ENCODE measurements around the gene WDFY4.

Gene WDFY4

DNA sequence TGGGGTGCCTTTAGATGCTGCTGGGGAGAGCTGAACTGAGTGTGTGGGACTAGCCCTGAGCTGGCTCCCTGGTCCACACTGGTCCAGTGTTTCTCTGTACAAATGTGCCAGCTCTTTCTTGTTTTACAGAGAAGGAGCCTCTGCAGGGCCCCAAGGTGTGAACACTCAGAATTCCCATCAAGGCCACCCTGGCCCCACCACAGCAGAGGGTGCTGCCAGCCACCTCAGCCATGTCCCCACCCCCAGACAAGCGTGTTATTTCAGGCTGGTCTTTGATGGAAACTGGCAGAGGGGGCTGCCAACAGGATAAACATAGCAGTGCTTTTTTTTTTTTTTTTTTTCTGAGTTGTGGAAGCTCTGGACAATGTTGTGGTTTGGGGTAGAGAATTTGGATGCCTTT is 323.4 kb downstream of the WDFY4 start:
- no peak for ATAC-seq
- TF ChIP-seq, protein P1, sequence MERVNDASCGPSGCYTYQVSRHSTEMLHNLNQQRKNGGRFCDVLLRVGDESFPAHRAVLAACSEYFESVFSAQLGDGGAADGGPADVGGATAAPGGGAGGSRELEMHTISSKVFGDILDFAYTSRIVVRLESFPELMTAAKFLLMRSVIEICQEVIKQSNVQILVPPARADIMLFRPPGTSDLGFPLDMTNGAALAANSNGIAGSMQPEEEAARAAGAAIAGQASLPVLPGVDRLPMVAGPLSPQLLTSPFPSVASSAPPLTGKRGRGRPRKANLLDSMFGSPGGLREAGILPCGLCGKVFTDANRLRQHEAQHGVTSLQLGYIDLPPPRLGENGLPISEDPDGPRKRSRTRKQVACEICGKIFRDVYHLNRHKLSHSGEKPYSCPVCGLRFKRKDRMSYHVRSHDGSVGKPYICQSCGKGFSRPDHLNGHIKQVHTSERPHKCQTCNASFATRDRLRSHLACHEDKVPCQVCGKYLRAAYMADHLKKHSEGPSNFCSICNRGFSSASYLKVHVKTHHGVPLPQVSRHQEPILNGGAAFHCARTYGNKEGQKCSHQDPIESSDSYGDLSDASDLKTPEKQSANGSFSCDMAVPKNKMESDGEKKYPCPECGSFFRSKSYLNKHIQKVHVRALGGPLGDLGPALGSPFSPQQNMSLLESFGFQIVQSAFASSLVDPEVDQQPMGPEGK (CRISPR knock-in tag; IDR thresholded peaks at IDR 0.05; ENCODE audit: borderline replicate concordance): no peak
- no peak for TF ChIP-seq ZNF70 (CRISPR knock-in tag; IDR thresholded peaks at IDR 0.05)
- TF ChIP-seq TCF4 (CRISPR knock-in tag; IDR thresholded peaks at IDR 0.05; ENCODE audit: borderline replicate concordance): no peak
- TF ChIP-seq PPARA (CRISPR knock-in tag; IDR thresholded peaks at IDR 0.05; ENCODE audit: borderline replicate concordance): no peak

DNA sequence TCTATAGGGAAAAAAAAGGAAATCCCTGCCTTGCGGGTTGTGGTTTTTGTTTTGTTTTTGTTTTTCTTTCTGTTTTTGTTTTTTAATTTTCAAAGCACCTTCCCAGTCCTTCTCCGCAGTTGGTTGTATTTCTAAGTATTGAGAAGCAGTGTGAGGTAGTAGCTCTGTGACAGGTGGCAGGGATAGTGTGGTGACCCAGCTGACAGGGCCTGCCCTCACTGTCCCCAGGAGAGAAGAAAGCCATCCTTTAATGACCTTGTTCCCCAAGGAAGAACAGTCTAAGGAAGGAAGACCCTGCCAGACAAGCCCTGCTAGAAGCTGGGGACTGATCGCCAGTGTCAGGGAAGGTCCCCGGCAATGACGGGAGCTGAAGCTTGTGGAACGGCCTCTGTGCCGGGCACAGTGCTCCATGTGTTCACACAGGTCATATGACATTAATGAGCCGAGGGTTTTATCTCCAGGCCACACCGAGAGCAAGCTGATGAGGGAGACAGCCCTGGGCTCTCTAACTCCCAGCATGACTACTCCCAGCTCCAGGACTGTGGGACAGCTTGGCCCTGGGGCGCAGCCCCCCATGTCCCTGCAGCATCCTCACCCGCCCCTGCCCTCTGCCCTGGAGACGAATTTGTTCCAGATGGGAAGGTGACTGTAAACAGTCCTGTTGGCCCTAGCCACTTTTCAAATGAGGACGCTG is 324.0 kb downstream of the WDFY4 start:
- ATAC-seq: no peak
- TF ChIP-seq TOX (CRISPR knock-in tag; IDR thresholded peaks at IDR 0.05; ENCODE audit: borderline replicate concordance) (no peak), ZFP3 (CRISPR knock-in tag; IDR thresholded peaks at IDR 0.05) (no peak), ZNF70 (CRISPR knock-in tag; IDR thresholded peaks at IDR 0.05) (no peak), CSDC2 (CRISPR knock-in tag; IDR thresholded peaks at IDR 0.05) (no peak), ISL1 (CRISPR knock-in tag; IDR thresholded peaks at IDR 0.05) (no peak)
- TF ChIP-seq, protein P2, sequence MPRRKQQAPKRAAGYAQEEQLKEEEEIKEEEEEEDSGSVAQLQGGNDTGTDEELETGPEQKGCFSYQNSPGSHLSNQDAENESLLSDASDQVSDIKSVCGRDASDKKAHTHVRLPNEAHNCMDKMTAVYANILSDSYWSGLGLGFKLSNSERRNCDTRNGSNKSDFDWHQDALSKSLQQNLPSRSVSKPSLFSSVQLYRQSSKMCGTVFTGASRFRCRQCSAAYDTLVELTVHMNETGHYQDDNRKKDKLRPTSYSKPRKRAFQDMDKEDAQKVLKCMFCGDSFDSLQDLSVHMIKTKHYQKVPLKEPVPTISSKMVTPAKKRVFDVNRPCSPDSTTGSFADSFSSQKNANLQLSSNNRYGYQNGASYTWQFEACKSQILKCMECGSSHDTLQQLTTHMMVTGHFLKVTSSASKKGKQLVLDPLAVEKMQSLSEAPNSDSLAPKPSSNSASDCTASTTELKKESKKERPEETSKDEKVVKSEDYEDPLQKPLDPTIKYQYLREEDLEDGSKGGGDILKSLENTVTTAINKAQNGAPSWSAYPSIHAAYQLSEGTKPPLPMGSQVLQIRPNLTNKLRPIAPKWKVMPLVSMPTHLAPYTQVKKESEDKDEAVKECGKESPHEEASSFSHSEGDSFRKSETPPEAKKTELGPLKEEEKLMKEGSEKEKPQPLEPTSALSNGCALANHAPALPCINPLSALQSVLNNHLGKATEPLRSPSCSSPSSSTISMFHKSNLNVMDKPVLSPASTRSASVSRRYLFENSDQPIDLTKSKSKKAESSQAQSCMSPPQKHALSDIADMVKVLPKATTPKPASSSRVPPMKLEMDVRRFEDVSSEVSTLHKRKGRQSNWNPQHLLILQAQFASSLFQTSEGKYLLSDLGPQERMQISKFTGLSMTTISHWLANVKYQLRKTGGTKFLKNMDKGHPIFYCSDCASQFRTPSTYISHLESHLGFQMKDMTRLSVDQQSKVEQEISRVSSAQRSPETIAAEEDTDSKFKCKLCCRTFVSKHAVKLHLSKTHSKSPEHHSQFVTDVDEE (CRISPR knock-in tag; IDR thresholded peaks at IDR 0.05): no peak
- TF ChIP-seq, protein P3, sequence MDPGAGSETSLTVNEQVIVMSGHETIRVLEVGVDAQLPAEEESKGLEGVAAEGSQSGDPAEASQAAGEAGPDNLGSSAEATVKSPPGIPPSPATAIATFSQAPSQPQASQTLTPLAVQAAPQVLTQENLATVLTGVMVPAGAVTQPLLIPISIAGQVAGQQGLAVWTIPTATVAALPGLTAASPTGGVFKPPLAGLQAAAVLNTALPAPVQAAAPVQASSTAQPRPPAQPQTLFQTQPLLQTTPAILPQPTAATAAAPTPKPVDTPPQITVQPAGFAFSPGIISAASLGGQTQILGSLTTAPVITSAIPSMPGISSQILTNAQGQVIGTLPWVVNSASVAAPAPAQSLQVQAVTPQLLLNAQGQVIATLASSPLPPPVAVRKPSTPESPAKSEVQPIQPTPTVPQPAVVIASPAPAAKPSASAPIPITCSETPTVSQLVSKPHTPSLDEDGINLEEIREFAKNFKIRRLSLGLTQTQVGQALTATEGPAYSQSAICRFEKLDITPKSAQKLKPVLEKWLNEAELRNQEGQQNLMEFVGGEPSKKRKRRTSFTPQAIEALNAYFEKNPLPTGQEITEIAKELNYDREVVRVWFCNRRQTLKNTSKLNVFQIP (CRISPR knock-in tag; IDR thresholded peaks at IDR 0.05; ENCODE audit: borderline replicate concordance, low read depth): no peak
- TF ChIP-seq, protein P4, sequence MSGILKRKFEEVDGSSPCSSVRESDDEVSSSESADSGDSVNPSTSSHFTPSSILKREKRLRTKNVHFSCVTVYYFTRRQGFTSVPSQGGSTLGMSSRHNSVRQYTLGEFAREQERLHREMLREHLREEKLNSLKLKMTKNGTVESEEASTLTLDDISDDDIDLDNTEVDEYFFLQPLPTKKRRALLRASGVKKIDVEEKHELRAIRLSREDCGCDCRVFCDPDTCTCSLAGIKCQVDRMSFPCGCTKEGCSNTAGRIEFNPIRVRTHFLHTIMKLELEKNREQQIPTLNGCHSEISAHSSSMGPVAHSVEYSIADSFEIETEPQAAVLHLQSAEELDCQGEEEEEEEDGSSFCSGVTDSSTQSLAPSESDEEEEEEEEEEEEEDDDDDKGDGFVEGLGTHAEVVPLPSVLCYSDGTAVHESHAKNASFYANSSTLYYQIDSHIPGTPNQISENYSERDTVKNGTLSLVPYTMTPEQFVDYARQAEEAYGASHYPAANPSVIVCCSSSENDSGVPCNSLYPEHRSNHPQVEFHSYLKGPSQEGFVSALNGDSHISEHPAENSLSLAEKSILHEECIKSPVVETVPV (CRISPR knock-in tag; IDR thresholded peaks at IDR 0.05): no peak

DNA sequence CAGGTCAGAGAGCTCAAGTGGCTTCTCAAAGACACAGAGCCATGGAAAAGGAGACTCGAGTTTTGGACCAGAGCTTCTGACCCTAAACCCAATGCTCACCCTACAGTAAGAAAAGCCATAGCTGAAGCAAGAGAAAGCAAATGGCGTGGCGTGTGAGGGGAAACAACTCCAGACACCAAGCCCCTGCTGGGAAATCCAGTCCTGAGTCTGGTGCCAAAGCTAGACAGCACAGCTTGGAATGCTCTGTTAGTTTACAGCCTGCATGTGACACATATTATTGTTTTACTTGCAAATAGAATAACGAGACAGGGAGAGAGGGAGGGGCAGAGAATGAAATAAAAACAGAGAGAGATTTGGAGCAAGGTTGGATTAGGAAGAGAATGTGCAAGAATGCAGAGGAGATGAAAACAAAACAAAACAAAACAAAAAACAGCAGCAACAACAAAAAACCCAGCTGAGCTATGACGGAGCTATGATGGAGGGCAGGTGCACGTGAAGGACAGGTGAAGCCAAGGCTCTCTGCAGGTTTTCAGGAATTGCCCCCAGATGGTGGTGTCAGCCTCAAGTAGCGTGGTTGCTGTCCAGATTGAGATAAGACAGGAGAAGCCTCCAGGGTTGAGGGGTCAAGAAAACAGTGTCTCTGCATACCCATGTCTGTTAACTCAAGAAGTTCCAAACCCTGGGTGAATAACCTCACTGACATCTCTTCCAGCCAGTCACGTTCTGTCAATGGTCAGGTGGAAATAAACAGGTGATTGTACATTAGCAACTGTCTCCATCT is 324.7 kb downstream of the WDFY4 start:
- ATAC-seq: no peak
- no peak for TF ChIP-seq TCF4 (CRISPR knock-in tag; IDR thresholded peaks at IDR 0.05; ENCODE audit: borderline replicate concordance)
- TF ChIP-seq ZNF70 (CRISPR knock-in tag; IDR thresholded peaks at IDR 0.05): peak; percentile 53; the same call in 1 of the 2 replicates

DNA sequence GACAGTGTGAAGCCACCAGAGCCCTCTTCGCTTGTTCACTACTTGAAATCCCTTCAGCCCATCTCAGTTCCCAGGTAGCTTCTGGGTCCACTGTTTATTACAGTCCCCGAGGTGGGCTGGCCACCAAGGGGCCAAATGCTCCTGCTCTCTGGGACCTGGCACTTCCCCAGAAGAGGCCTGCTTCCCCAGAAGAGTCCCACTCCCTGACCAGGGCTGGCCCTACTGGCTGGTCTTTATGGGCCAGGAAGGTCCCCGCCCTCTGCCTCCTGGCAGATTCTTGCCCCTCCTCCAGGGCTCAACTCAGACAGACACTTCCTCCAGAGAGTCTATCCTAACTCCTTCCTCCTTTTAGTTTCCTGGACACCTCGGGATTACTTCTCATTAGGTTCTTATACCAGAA is 325.6 kb downstream of the WDFY4 start:
- TF ChIP-seq ESRRG (CRISPR knock-in tag; IDR thresholded peaks at IDR 0.05) (no peak), ZFP3 (CRISPR knock-in tag; IDR thresholded peaks at IDR 0.05) (no peak), ZC3H10 (CRISPR knock-in tag; IDR thresholded peaks at IDR 0.05) (no peak), GLIS3 (CRISPR knock-in tag; IDR thresholded peaks at IDR 0.05) (no peak), ARNTL (CRISPR knock-in tag; IDR thresholded peaks at IDR 0.05; ENCODE audit: borderline replicate concordance, low read depth) (no peak), SNAI2 (CRISPR knock-in tag; IDR thresholded peaks at IDR 0.05) (no peak), BACH2 (CRISPR knock-in tag; IDR thresholded peaks at IDR 0.05; ENCODE audit: borderline replicate concordance) (no peak)
- TF ChIP-seq, protein P2 (CRISPR knock-in tag; IDR thresholded peaks at IDR 0.05): no peak
- TF ChIP-seq, protein P4 (CRISPR knock-in tag; IDR thresholded peaks at IDR 0.05): no peak
- TF ChIP-seq, protein P5, sequence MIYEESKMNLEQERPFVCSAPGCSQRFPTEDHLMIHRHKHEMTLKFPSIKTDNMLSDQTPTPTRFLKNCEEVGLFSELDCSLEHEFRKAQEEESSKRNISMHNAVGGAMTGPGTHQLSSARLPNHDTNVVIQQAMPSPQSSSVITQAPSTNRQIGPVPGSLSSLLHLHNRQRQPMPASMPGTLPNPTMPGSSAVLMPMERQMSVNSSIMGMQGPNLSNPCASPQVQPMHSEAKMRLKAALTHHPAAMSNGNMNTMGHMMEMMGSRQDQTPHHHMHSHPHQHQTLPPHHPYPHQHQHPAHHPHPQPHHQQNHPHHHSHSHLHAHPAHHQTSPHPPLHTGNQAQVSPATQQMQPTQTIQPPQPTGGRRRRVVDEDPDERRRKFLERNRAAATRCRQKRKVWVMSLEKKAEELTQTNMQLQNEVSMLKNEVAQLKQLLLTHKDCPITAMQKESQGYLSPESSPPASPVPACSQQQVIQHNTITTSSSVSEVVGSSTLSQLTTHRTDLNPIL (CRISPR knock-in tag; IDR thresholded peaks at IDR 0.05; ENCODE audit: low read depth): no peak
- no peak for ATAC-seq
